Osteocyte (in vitro differentiated cells): Measurements from ENCODE around the gene ATP1A3. TPM values are rescaled to one million over a fixed set of nuclear protein-coding genes. Genes with fewer than 3 reads are reported as not detected.
A peak's percentile ranks its signal among the peaks of the same experiment; 100 is the strongest.
"Not testable (repeated sequence)": the region's sequence is repeated elsewhere in the genome, so short reads cannot be mapped to it uniquely, and the experiment has no call there.

Source experiments
- DNase-seq: peaks from one replicate; pipeline ENCODE4 v3.0.0; 2021; ENCODE audit warnings: mixed read lengths; ENCODE audit not compliant: unreplicated experiment; ENCODE audit errors: extremely low spot score
- H3K27ac Mint-ChIP-seq: one replicate; pipeline ENCODE4 v1.8.0; 2021; ENCODE audit warnings: mild to moderate bottlenecking, mixed read lengths; ENCODE audit not compliant: unreplicated experiment
- H3K27me3 Mint-ChIP-seq: one replicate; pipeline ENCODE4 v1.8.0; 2021; ENCODE audit warnings: mixed read lengths; ENCODE audit not compliant: unreplicated experiment
- H3K36me3 Mint-ChIP-seq: one replicate; pipeline ENCODE4 v1.8.0; 2021; ENCODE audit warnings: mixed read lengths; ENCODE audit not compliant: unreplicated experiment
- H3K4me1 Mint-ChIP-seq: one replicate; pipeline ENCODE4 v1.8.0; 2021; ENCODE audit warnings: mixed read lengths; ENCODE audit not compliant: unreplicated experiment
- H3K4me3 Mint-ChIP-seq: one replicate; pipeline ENCODE4 v1.8.0; 2021; ENCODE audit warnings: mild to moderate bottlenecking, moderate library complexity, mixed read lengths; ENCODE audit not compliant: unreplicated experiment
- H3K9me3 Mint-ChIP-seq: one replicate; pipeline ENCODE4 v1.8.0; 2021; ENCODE audit warnings: mixed read lengths; ENCODE audit not compliant: unreplicated experiment
- CTCF ChIP-seq: fragments of 200-600 bp; sonication (generic); IDR thresholded peaks from 2 replicates; pipeline ENCODE4 v1.5.0; 2021; ENCODE audit warnings: antibody characterized with exemption, mild to moderate bottlenecking, moderate library complexity
- total RNA-seq: library from RNA; stranded (reverse); gene quantifications from 2 replicates; pipeline ENCODE4 v1.2.1, GENCODE V29; 2021

ATP1A3 gene
- total RNA-seq, 1 donor from 2014 or later: not detected

GRCh38 chr19:41944336-41944735, 49.7 kb downstream of the ATP1A3 start:
- no peaks in the 10 kb centered on the region for H3K27me3 Mint-ChIP-seq
- H3K27ac Mint-ChIP-seq: no peak overlapping the region
- no peak overlapping the region for H3K4me3 Mint-ChIP-seq
- no peak for TF ChIP-seq CTCF
- no peaks in the 10 kb centered on the region for H3K36me3 Mint-ChIP-seq
- no peaks in the 10 kb centered on the region for H3K4me1 Mint-ChIP-seq
- H3K9me3 Mint-ChIP-seq: no peaks in the 10 kb centered on the region
- DNase-seq: no peak

GRCh38 chr19:41941410-41942202, 52.4 kb downstream of the ATP1A3 start:
- H3K4me1 Mint-ChIP-seq: no peaks in the 10 kb centered on the region
- no peak for TF ChIP-seq CTCF
- H3K36me3 Mint-ChIP-seq: no peaks in the 10 kb centered on the region
- no peak overlapping the region for H3K27ac Mint-ChIP-seq
- peaks cover 2% of the 10 kb centered on the region for H3K27me3 Mint-ChIP-seq
- H3K4me3 Mint-ChIP-seq: peak overlapping the region; percentile 69
- no peak for DNase-seq
- no peaks in the 10 kb centered on the region for H3K9me3 Mint-ChIP-seq

GRCh38 chr19:41940731-41941409, 53.2 kb downstream of the ATP1A3 start:
- no peak for DNase-seq
- Mint-ChIP-seq H3K27ac (peak overlapping the region; percentile 69), H3K4me3 (peak overlapping the region; percentile 87), H3K4me1 (no peaks in the 10 kb centered on the region), H3K27me3 (peaks cover 6% of the 10 kb centered on the region), H3K9me3 (no peaks in the 10 kb centered on the region), H3K36me3 (no peaks in the 10 kb centered on the region)
- TF ChIP-seq CTCF: no peak

- Mint-ChIP-seq H3K4me3 (peak overlapping the region; percentile 87), H3K27me3 (peaks cover 11% of the 10 kb centered on the region), H3K9me3 (no peaks in the 10 kb centered on the region), H3K36me3 (no peaks in the 10 kb centered on the region), H3K27ac (peak overlapping the region; percentile 69), H3K4me1 (no peaks in the 10 kb centered on the region)
- DNase-seq: no peak
- TF ChIP-seq CTCF: no peak
These were observed 53.9 kb downstream of the ATP1A3 start for GRCh38 chr19:41939861-41940730.

- Mint-ChIP-seq H3K27me3 (peaks cover 17% of the 10 kb centered on the region), H3K4me3 (peak overlapping the region; percentile 87)
- not testable (repeated sequence) for DNase-seq, H3K36me3 Mint-ChIP-seq, H3K9me3 Mint-ChIP-seq, H3K27ac Mint-ChIP-seq, H3K4me1 Mint-ChIP-seq
These were observed 54.8 kb downstream of the ATP1A3 start for GRCh38 chr19:41939209-41939608.
